HG03575 (cell line): ENCODE results near the gene BHLHA15.

Source experiments
- ATAC-seq: cut with Tn5 transposase; IDR thresholded peaks from one replicate; pipeline ENCODE4 v1.9.1; 2021; ENCODE audit not compliant: unreplicated experiment, insufficient number of reproducible peaks, low FRiP score; ENCODE audit errors: extremely low read depth

The BHLHA15 gene

DNA sequence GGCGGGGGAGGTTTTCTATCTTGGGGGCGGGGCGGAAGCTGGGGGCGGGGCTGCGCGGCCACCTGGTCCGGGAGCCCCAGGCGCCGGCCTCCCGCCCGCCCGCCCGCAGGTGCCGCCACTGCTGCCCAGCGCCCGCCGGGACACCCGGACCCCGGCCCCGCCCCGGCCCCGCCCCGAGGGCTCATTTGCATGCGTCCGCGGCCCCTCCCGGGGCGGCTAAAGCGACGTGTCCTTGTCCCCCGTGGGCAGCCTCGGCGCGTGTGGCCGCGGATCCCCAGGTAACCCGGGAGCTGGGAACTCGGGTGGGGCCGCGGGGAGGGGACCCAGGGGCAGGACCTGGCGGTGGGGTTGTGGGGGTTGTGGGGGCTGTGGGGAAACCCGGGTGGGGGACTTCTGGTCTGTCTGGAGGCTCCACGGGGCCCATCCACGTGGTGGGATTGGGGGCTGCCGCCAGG is at the start of gene BHLHA15:
TSS of gene BHLHA15 (plus strand) at position 219 of the 455 bp plus-strand sequence. CDS start 871 bp downstream, outside the sequence.
- no peak for ATAC-seq

DNA sequence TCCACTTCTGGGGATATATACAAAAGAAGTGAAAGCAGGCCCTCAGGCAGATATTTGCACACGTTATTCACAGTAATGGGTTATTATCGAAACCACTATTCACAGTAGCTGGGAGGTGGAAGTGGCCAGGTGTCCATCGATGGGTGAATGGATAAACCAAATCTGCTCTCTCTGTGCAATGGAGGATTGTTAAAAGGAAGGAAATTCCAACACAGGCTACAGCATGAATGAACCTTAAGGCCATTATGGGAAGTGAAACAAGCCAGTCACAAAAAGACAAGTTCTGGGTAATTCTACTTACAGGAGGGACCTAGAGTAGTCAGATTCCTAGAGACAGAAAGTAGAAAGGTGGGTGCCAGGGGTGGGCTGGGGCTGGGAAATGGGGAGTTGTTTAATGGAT is 48.5 kb upstream of the BHLHA15 start:
- no peak for ATAC-seq

- no peak for ATAC-seq
These were observed 48.0 kb upstream of the BHLHA15 start for GRCh38 chr7:98163269-98163668.

DNA sequence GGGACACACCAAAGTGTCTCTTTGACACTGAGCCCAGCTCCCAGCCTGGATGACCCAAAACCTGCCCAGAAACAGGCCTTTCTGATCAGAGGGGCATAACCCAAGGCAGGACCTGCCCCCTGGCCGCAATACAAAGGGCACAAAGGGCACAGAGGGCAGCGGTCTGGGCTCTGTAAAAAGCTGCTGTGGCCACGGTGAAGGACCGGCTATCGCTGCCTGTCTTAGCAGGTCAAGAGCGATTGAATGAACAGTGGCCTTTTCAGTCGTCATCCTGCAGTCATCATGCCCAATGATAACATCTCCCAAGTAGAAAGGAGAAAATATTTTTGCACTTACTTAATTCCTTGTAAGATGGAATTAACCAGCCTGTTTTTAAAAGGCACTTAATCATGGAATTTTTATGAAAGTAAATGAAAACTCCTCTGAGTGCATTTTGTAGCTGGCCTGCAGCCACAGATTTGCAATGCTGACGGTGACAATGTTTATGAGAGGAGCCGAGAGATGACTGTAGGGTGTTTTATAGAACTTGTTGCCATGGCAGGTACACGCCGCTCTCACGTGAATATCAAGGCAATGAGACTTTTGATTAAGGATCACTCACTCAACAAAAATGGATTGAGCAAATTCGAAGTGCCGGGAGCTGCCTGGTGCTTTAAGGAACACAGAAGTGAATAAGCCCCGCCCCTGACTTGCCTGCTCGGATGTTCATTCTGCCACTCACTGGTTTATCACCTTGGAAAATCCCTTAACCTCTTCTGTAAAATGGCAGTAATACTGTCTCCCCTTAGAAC is 47.3 kb upstream of the BHLHA15 start:
- ATAC-seq, result no peak

DNA sequence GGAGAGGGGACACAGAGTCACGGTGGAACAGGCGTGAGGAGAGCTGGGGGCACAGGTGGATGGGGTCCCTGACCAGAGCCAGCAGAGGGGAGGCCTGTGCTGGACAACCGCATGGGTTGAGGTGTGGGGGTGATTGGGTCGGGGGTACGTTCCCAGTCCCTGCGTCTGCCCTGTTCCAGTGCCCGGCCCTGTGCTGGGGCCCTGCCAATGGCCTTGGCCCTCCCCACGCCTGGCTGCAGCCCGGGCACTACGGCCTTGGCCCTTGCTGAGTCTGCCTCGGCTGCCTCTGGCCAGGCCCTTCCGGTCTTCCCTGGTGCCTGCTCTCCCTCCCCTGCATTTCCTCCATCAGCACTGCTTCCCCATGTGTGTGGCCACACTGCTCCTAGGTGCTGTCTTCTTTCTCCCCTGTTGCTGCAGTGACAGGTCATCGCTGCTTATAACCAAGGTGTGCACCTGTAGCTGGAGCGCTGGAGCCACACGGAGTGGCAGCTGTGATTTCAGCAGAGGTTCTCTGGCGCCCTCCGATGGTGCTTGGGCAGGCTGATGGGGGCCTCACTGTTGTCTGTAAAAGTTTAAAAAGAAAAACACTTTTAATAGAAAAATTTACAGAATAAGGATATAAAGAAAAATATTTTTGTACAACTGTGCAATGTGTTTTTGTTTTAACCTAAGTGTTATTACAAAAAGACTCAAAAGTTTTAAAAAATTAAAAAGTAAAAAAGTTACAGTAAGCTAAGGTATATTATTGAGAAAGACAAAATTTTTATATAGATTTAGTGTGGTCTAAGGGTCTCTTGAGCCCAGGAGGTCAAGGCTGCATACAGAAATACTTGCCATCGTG is 45.2 kb upstream of the BHLHA15 start:
- ATAC-seq, result no peak

- ATAC-seq, result no peak
These were observed 44.6 kb upstream of the BHLHA15 start for GRCh38 chr7:98166668-98166970.

DNA sequence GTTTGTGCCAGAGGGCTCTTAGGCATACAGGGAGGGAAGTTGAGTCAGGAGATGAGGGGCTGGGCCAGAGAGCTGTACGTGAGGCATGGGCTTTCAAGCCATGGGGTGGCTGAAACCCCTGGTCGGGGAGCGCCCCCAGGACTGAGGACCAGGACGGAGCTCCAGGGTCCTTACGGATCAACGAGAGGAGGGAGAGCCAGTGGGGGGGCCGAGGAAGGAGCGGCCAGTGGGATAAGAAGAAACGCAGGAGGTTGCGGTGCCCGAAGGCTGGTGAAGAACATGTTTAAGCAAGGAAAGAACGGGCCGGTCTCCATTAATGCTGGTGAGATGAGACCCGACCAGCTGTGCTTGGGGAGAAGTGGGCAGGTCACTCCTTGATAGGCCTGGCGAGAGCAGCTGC is 43.6 kb upstream of the BHLHA15 start:
- ATAC-seq, result no peak

DNA sequence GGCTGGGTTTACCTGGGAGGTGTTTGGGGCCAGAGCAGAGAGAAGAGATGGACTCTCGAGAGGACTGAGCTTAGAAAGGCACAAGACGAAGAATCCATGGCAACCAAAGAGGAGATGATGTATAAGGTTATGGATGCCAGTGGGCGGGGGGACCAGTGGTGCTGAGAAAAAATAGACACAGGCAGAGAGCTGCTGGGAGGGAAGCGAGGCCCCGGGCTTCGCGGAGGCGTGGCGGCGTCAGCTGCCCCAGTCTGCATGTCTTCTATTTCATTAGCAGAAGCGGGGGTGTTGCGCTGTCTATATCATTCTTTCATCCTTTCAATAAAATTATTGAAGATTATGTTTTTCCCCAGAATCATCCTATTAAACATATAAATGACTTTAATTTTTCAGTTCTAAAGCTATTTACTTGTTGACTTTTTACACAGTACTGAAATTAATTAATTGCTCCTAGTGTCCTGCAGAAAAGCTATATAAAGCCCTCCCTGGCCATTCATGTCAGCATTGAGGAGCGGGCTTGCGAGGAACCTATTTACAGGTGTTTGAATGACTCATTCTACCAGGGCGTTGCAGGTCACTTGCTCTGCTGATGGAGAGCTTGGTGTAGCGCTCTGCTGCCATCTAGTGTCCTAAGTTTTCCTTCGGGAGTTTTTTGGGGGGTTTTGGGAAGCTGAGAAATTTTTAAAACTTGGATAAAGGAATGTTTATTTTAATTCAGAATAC is 42.9 kb upstream of the BHLHA15 start:
- ATAC-seq, result no peak

- no peak for ATAC-seq
These were observed 42.2 kb upstream of the BHLHA15 start for GRCh38 chr7:98168904-98169621.

- no peak for ATAC-seq
These were observed 40.3 kb upstream of the BHLHA15 start for GRCh38 chr7:98170966-98171365.

GRCh38 chr7:98171449-98171848 is 39.8 kb upstream of the BHLHA15 start:
- no peak for ATAC-seq

DNA sequence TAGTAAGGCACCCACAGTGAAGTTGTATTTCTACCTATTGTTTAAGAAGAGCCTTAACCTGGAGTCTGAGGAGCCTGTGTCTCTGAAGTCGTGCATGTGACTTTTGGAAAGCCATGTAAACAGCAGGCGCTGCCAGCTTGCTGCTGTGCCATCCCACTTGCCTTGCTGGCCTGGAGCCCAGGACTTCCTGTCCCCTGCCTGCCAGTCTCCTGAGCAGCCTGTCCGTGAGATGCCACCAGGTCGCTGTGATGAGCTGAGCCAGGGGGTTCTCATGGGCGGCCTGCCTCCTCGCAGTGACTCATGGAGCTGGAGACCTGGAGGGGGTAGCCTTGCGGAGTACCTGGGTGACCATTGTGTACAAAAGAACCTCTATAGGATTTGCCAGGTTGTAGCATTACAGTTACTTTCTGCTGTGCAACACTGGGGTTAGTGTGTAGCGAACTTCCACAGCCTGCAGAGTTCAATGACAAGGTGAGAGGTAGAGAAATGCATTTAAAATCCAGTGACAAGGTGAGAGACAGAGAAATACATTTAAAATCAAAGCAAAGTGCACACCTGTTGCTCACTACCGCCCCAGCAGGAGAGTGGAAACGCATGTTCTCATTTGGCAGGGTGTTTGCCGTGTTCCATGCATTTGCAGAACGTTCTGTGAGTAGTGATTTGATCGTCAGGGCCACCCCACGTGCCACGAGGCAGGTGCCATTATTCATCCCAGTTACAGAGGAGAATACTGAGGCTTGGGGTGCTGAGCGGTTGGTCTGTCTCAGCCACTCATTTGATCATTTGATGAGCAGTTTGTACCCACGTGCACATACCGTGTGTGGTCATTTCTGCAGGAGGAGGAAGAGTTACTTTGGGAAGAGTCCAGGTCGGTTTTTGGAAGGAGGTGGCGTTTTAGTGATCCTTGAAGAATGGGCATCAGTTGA is 36.6 kb upstream of the BHLHA15 start:
- no peak for ATAC-seq

DNA sequence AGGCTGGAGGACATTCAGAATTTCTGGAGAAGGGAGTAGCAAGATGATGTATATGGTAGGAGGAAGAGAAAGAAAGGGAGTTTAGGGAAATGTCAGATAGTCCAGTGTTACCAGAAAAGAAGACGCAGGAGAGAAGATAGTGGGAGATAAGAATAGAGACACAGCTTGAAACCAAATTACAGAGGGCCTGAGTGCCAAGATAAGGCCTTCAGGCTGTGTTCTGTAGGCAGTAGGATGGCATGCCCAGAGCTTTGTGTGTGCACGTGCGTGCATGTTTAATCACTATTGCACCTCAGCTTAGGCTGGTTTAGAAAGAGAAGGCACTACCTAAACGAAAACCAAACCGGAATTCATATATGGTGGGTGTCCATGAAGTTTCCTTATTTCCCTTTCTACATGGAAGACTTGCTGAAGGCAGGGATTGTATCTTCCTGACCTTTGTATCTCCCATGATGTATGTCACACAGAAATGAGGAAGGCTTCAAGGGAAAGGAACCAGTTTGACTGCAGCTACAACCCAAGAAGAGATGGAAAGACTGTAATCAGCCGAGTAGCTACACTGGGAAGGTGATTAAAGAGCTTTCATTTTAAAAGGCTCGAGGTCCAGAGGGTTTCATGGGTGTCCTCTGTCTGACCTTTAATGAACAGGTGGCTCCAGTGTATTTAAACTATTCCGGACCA is 35.8 kb upstream of the BHLHA15 start:
- no peak for ATAC-seq

DNA sequence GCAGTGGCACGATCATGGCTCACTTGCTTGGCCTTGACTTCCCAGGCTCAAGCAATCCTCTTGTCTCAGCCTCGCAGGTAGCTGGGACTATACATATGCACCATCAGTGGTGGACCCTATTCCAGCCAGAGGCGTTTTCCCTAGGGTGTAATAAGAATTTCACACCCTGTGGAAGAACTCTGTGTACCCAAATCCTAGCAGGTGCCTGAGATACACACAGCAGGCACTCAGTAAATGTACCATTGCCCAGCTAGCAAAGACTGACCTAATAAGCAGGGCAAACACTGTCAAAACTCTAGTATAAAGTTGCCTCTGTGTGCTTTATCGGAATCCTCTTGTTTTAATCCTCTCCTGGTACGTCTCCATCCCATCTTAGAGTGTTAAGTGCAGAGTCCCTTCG is 33.7 kb upstream of the BHLHA15 start:
- no peak for ATAC-seq

- no peak for ATAC-seq
These were observed 32.9 kb upstream of the BHLHA15 start for GRCh38 chr7:98178321-98178720.

DNA sequence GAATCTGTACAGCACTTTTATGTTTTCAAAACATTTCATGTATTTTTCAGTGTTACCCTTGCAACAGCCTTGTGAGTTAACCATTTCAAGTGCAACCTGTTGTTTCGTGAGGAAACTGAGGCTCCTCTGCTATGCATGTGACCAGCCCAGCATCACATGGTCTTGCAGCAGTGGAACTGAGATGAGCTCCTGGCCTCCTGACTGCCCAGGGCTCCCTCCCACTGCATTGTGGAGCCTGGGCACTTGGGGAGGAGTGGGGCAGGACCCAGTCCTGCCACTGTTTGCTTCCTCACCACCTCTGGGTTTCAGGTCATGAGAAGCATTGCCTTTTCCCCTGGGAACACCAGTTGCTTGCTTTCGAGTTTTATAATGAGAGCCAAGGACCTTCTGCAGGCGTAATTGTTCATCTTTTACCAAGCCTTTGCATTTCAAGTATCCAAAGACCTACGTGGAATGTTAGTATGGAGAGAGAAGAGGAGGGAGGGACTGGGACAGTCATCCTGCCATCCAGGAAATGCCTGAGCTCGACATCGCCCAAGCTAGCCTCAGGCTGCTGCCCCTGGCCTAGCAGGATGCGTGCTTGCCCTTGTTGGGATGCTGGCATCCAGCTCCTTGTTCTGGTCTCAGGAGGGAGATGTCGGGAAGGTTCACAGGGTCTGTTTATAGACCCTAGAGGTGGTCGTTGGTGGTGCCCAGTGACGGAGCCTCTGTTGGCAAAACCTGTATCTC is 32.3 kb upstream of the BHLHA15 start:
- ATAC-seq, result no peak

DNA sequence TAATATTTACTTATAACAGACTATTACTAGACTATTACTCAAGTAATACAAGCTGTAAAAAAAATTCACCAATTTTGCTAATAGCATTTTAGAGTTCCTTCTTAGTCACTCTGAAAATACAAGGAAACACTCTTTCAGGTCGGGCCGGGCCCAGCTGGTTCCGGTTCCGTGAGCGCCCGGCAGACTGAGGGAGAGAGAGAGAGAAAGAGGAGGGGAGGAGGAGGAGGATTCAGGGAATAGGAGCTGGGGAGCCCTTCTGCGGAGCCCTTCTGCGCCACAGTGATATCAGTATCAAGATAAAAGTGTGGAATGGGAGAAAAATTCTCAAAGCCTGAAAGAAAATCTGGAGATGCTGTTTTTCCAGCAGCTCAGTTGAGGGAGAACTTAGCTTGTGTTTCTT is 30.5 kb upstream of the BHLHA15 start:
- ATAC-seq, result no peak
